ENCODE results near the gene PYHIN1.

The PYHIN1 gene

DNA sequence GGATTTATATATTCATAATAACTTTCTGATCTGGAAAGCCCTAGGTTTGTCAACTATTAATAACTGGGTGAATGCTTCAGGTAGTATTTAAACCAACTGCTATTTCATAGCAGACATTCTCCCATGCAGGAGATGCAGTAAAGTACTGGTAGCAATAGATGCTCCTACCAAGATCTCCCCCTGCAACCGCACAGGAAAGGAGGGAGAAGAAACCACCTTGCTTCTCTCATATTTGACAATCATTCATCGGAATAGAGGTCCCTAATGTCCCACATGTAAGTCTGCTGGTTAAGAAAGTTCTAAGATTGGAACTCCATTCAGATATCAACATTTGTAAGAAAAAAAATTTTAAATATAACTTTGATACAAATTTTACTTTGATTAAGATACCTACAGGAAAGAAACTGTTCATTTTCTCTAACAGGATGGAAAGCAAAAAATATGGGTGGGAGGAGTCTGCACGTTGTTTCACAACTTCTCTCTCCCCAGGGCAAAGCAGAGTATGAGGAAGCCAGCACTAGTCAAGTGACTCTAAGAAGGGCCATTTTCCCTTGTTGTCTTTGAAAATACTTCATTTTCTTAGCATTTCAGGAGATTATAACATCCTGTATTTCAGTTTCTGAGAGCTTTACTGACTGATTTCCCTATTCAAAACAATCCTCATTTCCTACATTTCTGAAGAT, at the start of gene PYHIN1:
Gene PYHIN1 (plus strand): TSS at position 498 of the 683 bp plus-strand sequence. CDS start 5,359 bp downstream, outside the sequence.
- no peak for DNase-seq

GRCh38 chr1:158893654-158894053, 37.7 kb upstream of the PYHIN1 start:
- no peak for DNase-seq

GRCh38 chr1:158898722-158899121, 32.6 kb upstream of the PYHIN1 start:
- DNase-seq = no peak

- DNase-seq = no peak
These were observed 29.7 kb upstream of the PYHIN1 start for GRCh38 chr1:158901623-158902022.

DNA sequence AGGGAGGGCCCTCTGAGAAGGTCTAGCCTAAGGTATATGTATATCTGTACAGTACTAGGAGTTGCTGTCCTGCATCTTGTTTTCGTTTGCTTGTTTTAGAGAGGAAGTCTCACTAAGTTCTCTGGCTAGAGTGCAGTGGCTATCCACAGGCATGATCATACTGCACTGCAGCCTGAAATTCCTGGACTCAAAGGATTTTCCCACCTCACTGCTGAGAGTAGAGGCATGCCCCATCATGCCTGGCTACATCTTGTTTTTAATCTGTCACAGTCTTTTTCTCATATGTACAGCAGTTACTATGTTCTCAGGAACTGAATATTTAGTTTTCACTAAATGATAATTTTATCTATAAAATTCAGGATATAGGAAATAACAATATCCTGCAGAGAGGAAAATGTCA, 15.3 kb upstream of the PYHIN1 start:
- no peak for DNase-seq

DNA sequence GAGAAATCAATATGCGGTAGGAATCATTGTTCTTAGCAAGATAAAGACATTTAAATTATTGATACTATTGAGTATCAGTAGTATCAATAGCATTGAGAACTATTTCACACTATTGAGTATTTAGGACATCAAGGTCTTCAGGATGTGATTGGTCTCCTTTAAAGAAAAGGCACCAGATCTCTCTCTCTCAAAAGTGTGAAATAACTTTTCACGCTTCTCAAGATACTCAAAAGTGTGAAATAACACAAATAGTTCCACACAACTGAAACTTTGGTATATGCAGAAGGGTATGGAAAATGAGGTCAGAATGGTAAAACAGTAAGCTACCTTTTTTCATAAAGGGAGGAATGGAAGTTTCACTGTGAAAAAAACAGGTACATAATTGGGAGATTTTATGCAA, 6.7 kb upstream of the PYHIN1 start:
- no peak for DNase-seq

DNA sequence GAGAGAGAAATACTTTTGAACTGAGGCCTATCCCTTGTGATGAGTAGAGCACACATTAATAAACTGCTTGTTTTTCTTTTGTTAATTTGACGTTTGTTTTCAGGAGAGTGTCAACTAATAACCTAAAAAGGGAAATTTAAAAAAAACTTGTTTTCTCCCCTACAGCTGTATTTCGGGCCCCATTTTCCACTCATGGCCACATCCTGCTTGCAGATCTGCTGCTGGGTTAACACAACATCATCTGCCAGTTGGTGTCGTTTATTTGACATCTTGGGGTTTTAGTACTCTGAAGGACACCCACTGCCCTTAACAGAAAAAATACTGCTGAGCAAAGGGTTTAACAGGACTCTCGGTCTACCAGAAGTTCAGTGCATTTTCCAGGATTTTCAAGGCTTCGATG, 848 bp upstream of the PYHIN1 start:
- no peak for DNase-seq

- DNase-seq = no peak
These were observed 819 bp downstream of the PYHIN1 start for GRCh38 chr1:158932171-158932570.

DNA sequence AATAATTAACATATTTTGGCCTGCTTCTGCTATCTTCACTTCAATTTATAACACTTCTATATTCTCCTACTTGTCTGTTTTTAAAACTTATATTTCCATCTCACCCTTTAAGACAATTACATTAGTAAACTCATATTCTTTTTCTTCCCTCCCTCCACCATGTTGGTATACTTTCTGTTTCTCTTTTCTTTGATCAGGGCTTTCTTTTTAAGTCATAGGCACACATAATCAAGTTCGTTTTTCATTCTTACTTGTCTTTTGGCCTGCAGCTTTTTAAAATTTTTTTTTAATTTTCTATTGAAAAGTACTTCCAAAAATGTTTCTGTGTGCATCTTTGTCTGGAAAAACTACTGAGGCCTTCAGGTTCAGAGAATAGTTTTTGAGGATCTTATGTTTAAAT, 2.3 kb downstream of the PYHIN1 start:
- DNase-seq = no peak

DNA sequence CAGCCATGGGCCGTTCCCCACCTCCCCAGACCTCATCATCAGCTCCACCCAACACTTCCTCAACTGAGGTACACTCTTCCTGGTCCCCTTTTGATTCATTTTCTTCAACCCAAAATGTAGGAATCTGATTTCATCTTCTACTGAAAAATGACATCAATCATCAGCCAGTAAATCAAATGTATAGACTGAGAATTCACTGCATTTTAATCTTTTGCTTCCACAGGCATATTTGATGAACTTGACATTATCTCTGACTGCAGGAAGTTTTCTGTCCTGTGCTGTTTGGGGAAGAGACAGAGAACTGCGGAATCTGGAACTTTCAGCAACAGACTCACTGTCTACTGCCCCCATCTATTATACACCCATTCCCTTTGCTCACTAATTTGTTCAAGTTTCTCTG, 7.8 kb downstream of the PYHIN1 start:
- no peak for DNase-seq

DNA sequence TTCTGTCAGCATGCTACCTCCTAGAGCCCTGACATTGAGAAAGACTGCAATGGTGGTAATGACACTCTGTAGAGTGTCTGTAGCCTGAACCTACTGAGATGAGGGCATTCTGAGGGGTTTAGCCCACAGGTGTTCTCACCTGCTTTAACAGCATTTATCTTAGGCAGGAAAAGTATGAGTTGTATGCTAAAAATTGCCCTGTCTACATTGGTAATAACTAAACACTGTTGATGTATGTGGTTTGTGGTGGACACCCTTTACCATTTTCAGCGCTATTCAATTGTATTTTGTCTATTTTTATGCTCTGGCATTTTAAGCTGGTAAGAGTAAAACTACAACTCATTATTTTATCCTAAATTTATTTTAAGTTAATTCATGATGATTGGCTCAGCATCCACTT, 10.0 kb downstream of the PYHIN1 start:
- DNase-seq = no peak

DNA sequence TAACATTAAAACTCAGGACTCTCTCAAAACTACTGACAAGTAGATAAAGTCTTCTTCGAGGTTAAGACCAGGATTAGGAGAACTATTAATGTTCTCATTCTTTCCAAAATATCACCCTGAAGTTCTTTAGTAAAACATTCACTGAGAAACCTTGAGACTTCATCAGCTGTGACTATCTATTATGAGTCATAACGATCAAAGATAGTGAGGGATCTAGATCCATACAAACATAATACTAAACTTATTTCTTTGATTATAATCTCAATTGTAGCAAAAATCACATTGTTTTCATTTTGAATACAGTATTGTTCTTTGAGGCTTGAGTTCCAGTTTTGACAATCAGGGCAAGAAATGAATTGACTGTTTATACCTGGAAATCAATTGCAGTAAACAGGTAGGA, 11.1 kb downstream of the PYHIN1 start:
- no peak for DNase-seq

DNA sequence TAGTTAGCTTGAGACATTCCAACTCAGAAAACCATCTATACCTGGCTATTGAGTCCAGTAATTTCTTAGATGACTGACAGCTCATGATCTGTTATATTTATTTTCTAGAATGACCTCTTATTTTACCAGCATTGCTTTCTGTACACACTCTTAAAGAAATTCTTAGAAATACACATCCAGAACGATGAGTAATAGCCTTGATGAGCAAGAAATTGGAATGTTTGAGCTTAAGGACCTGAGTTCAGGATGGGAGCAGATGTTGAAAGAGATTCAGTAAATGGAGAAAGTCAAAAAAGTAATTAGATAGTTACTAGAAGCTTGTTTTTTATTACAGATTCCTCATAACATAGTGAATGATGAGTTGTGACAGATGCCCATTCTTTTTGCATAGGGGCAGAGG, 11.7 kb downstream of the PYHIN1 start:
- no peak for DNase-seq

- DNase-seq = no peak
These were observed 13.7 kb downstream of the PYHIN1 start for GRCh38 chr1:158945061-158945460.

DNA sequence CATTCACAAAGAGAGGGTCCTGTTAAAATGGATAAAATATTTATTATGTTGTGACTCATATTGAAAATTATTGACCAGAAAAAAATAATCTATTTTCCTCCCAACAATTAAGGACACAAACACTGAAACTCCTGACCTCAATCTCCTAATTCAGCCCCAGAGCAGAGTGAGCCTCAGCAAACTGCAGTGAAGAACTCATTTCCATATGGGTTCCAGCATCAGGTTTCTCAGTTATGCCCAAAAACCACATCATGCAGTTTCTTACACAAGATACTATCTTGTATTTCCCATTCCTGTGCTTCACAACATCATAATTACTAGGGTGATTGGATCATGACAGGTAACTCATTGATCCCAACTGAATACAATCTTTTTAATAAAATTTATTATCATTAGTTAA, 15.4 kb downstream of the PYHIN1 start:
- DNase-seq = no peak

DNA sequence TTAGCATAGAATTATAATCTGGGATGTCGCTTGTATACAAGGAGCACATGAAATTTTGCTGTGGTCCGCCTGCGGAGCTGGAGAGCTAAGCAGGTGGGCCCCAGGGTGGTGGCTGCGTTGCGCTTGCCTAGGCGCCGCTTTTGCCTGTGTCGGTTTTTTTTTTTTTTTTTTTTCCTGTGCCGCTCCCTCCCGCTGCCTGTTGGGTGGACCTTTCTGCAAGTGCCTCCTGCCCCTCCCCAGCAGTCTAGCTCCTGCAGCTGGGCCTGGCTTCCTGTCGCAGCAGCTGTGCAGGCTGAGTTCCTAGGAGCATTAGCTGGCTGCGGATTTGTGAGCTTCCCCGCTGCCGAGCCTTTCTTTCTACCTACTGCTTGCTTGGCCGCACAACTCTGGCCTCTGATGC, 20.6 kb downstream of the PYHIN1 start:
- peak in 2 of 3 experiments; percentile 12 to 25 for DNase-seq

GRCh38 chr1:158952416-158952815, 21.1 kb downstream of the PYHIN1 start:
- no peak for DNase-seq

DNA sequence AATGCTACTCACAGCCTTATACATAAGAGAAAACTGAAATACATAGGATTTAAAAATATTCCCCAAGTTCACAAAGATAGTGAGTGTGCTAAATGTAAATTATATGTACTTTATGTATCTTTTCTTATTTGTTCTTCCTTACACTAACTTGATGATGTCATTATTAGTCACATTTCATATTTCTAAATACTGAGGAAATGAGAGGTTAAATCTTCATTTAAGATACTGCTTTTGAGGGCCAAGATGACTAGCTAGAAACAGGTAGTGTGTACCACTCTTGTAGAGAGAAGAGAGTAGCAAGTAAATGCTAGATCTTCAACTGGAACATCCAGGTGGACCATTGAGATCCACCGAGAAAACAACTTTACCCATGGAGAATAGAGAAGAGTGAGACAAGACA, 29.8 kb downstream of the PYHIN1 start:
- no peak for DNase-seq

DNA sequence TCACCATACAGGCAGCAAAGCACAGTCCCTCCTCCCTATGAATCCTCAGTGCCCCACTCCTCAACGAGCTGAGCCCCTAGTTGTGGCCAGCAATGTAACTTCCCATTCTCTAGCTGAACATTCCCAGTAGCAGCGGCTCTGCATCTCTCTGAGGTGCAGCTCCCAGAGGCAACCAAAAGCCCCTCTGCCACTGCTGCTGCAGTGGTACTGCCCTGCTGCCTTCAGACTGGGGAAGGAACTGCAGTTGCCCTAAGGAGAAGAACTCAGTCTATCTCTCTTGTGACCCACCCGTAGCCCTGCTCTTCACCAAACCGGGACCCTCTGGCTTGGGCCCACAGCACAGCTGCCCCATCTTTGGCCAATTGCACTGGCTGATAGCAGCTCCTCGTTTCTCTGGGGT, 31.6 kb downstream of the PYHIN1 start:
- DNase-seq = no peak

DNA sequence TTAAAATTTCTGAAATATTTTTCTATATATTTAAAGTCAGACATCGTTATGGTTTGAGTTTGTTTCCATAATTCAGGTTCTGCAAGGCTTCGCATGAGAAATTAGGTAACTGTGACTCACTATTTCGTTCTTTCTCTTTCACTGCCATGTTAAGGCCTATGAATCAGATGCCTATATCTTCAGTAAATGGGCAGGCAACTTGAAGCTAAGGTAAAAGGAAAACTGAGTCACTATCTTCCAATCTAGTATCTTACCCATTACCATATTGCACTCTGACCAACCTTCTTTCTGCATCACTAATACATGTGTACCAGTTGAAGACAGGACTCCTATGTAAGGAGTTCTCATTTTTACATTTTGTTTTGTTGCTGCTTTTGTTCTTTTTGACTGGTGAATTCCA, 37.8 kb downstream of the PYHIN1 start:
- no peak for DNase-seq

- DNase-seq = no peak
These were observed 38.5 kb downstream of the PYHIN1 start for GRCh38 chr1:158969855-158970254.

DNA sequence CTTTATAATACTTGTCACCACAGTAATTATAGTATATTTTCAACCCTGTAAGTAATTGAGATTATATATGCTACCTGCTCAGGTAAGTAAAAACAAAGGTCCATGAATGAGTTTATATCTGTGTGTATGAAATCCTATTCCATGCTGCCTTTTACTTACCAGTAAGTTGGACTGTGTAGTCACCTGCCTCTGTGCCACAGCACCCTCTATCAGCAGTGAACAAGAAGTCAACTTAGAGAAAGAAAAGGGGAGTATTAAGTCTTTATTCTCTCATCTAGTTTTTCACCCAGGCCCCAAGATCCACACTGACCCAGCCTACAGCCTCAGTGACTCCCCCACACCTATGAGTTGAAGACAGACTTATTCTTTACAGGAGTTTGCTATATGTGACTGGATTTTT, 41.5 kb downstream of the PYHIN1 start:
- DNase-seq = no peak

GRCh38 chr1:158976219-158976618, 44.9 kb downstream of the PYHIN1 start:
- no peak for DNase-seq

DNA sequence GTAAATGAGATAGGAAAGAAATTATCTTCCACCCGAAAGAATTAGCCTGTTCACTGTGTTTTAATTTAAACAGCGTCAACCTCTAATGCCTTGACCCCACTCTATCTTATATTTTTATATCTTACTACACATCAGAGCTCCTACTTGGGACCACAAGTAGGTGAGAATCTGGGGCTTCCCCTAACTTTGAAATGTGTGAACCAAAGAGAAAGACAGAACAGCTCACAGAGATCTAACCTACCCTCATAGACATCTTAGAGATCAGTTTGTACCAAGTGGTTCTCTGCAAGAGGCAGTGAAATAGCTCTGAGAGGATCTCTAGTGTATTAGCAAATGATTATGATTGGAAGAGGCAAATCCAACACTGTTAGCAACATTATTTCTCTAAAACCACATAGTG, 47.4 kb downstream of the PYHIN1 start:
- DNase-seq = no peak

- DNase-seq = no peak
These were observed 47.9 kb downstream of the PYHIN1 start for GRCh38 chr1:158979229-158979628.

GRCh38 chr1:158983235-158983634, 51.9 kb downstream of the PYHIN1 start:
- no peak for DNase-seq

Measured in NCI-H1417 (cell line).